IPS-18c (cell line): ENCODE measurements around the gene CFAP299.
"Not testable (repeated sequence)": the region's sequence is repeated elsewhere in the genome, so short reads cannot be mapped to it uniquely, and the experiment has no call there.

ENCODE experiments used
- H3K4me3 ChIP-seq: 2 replicates; pipeline ENCODE4 v1.7.0; 2013; ENCODE audit warnings: low read depth, mild to moderate bottlenecking, low read length, moderate library complexity; ENCODE audit not compliant: insufficient read depth
- H3K9me3 ChIP-seq: one replicate; pipeline ENCODE4 v1.6.1; 2013; ENCODE audit warnings: mild to moderate bottlenecking, low read length, moderate library complexity; ENCODE audit not compliant: control insufficient read depth, insufficient read depth

Gene CFAP299

DNA sequence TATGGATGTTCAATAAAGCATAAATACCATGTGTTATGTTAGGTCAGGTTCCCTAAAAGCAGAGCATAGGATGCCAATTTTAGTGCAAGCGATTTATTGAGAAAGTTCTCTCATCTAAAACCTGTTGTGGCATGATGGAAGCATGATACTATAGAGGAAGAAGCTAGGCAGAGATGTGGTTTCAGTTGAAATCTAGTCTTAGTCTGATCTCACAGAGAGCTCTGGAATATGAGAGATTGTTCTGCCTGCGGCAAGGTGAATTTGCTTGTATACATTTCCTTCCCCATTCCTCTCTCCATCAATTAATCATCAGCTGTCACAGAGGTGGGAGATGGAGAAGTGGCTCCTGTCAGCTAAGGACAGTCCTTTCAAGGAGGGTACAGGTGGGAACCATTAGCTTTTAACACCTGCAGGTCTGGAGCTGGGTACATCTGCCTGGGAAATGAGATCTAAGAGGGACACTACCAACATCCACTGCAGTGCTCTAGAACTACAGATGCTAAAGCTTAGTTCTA, 252.4 kb downstream of the CFAP299 start:
- Histone ChIP-seq H3K9me3 (no peaks in the 10 kb centered on the region), H3K4me3 (no peak overlapping the region)

DNA sequence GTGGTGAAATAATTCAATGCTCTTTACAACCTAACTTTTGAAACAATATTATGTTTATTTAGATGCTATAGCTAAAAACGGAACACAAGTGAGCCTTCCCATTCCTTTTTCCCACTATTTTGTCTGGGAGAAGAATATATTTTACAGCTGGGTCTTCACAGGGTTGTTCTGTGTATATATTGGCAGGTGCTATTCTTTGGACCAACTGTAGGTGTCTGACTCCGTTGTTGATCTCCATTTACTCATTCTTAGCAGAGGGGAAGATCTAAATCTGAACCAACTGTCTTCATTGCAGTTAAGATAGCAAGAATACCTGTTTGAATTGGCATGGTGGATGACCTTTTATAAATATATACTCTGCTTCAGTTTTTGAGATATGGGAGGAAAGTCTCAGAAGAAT, 257.4 kb downstream of the CFAP299 start:
- no peaks in the 10 kb centered on the region for H3K9me3 ChIP-seq
- H3K4me3 ChIP-seq: no peak overlapping the region

- no peaks in the 10 kb centered on the region for H3K9me3 ChIP-seq
Measured at GRCh38 chr4:80594701-80595100, 259.2 kb downstream of the CFAP299 start.

GRCh38 chr4:80608281-80608980, 272.9 kb downstream of the CFAP299 start:
- no peak overlapping the region for H3K4me3 ChIP-seq
- no peaks in the 10 kb centered on the region for H3K9me3 ChIP-seq

More at GRCh38 chr4:80594701-80595100, 259.2 kb downstream of the CFAP299 start:
- H3K4me3 ChIP-seq: no peak overlapping the region

- H3K4me3 ChIP-seq: no peak overlapping the region
Measured at GRCh38 chr4:80610199-80610598, 274.7 kb downstream of the CFAP299 start.

DNA sequence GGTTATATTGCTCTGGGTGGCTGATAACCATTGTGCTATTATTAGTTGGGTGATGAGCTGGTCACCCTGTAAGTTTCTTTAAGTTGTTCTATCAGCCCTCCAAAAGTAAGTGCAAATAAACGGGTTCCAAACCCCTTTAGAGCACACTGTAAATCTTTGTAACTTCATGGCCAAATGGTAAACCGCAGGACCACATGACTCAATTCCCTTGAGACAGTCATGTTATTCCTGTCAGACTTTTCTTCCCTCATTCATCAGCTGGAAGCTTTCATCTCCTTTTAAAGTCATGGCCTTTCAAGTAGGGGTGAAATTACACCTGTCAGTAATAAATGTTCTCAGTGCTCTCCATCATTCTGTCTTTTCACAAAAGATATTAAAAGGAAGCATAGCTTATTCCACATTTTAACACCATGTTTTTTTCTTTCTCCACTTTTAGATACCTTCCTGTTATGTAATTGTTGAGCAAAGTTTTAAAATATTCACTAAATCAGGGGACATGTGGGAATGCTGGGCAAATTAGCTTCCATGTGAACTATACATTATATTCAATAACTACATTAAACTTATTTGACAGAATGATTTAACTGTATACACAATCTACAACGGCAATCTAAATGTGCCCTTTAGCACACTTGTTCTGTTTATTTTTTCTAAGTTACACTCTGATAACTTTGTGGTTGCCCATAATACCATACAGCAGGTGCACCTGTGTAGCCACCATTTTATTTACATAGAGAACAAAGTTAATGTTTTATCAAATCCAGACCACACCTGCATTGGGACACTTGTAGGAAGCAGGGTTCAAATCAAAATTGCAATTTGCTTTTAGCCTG, 275.5 kb downstream of the CFAP299 start:
- H3K4me3 ChIP-seq: no peak overlapping the region
- no peaks in the 10 kb centered on the region for H3K9me3 ChIP-seq

More at GRCh38 chr4:80610199-80610598, 274.7 kb downstream of the CFAP299 start:
- H3K9me3 ChIP-seq: no peaks in the 10 kb centered on the region

DNA sequence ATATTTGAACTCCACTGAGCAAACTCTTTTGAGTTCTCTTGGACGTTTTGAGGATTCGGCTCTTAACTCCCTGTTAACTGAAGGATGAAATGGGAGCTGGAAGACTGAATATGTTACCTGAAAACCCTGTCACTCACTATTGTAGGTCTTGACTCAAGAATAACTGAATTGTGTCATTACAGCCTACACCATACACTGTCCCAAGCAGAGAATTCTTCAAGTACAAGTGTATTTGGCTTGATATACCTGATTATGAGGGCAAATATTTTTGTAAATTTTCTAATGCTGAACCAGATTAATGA, 276.1 kb downstream of the CFAP299 start:
- no peak overlapping the region for H3K4me3 ChIP-seq
- no peaks in the 10 kb centered on the region for H3K9me3 ChIP-seq

- H3K4me3 ChIP-seq: no peak overlapping the region
Measured at GRCh38 chr4:80613470-80613869, 277.9 kb downstream of the CFAP299 start.

GRCh38 chr4:80614319-80614718, 278.8 kb downstream of the CFAP299 start:
- Histone ChIP-seq H3K9me3 (no peaks in the 10 kb centered on the region), H3K4me3 (no peak overlapping the region)

More at GRCh38 chr4:80613470-80613869, 277.9 kb downstream of the CFAP299 start:
- no peaks in the 10 kb centered on the region for H3K9me3 ChIP-seq

DNA sequence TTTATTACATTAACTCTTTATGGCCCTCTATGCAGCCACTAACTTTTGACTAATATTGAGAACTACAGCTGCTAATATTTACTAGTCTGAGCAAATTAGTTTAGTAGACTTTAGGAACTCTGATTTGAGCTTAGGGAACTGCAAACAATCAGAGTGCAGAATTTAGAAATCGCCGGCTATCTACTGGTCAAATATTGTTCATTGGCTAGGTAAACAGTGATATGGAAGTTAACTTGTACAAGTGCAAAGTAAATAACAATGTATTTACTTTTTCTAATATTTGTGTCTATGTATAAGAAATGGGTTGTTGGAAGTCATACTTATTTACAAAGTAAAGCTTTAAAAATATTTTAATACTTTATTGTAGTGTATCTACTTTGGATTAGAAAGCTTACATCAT, 279.6 kb downstream of the CFAP299 start:
- Histone ChIP-seq H3K9me3 (no peaks in the 10 kb centered on the region), H3K4me3 (no peak overlapping the region)

DNA sequence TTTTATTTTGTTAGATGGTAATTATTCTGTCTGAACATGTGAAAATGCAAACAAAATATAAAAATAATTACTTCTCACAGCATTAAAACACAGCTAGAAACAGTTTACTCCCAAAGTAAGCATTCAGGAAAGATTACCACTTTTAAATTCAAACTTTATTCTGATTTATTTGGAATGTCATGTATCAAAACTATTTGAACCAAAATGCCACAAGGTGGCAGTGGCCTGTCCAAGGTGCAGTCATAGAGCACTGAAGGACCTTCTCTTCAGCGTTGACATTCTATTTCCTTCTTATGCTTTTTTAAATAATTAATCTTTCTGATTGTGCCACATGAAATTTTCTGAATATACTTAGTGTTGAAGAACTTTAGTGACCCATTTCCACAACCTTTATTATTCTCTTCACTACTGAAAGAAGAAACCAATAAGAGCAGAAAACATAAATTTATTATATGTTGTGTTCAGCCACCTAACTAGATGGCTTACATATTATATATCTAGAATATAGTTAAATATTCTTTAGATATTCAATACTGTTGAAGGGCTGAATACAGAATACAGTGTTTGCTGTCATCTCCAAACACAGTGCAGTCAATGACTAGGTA, 283.6 kb downstream of the CFAP299 start:
- no peak overlapping the region for H3K4me3 ChIP-seq
- no peaks in the 10 kb centered on the region for H3K9me3 ChIP-seq

DNA sequence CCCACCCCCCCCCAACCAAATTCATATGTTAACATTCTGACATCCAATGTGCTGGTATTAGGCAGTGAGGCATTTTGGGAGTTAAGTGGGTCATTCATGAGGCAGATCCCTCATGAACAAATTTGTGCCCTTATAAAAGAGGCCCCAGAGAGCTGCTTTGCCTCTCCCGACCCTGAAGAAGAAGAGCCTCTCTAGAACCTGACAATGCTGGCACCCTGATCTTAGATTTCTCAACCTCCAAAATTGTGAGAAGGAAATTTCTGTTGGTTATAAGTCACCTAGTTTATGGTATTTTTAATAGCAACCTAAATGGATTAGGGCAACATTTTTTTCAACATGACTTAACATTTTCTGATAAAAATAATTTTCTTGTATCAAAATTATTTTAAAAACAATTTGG, 296.3 kb downstream of the CFAP299 start:
- H3K9me3 ChIP-seq: no peaks in the 10 kb centered on the region
- H3K4me3 ChIP-seq: no peak overlapping the region

- no peak overlapping the region for H3K4me3 ChIP-seq
Measured at GRCh38 chr4:80637190-80637589, 301.7 kb downstream of the CFAP299 start.

GRCh38 chr4:80646061-80646460, 310.5 kb downstream of the CFAP299 start:
- no peaks in the 10 kb centered on the region for H3K9me3 ChIP-seq

More at GRCh38 chr4:80637190-80637589, 301.7 kb downstream of the CFAP299 start:
- H3K9me3 ChIP-seq: no peaks in the 10 kb centered on the region

GRCh38 chr4:80655662-80656061, 320.1 kb downstream of the CFAP299 start:
- Histone ChIP-seq H3K4me3 (no peak overlapping the region), H3K9me3 (no peaks in the 10 kb centered on the region)

More at GRCh38 chr4:80646061-80646460, 310.5 kb downstream of the CFAP299 start:
- no peak overlapping the region for H3K4me3 ChIP-seq

GRCh38 chr4:80670118-80670517, 334.6 kb downstream of the CFAP299 start:
- H3K9me3 ChIP-seq, H3K4me3 ChIP-seq: not testable (repeated sequence)

GRCh38 chr4:80678413-80678812, 342.9 kb downstream of the CFAP299 start:
- no peaks in the 10 kb centered on the region for H3K9me3 ChIP-seq
- no peak overlapping the region for H3K4me3 ChIP-seq

DNA sequence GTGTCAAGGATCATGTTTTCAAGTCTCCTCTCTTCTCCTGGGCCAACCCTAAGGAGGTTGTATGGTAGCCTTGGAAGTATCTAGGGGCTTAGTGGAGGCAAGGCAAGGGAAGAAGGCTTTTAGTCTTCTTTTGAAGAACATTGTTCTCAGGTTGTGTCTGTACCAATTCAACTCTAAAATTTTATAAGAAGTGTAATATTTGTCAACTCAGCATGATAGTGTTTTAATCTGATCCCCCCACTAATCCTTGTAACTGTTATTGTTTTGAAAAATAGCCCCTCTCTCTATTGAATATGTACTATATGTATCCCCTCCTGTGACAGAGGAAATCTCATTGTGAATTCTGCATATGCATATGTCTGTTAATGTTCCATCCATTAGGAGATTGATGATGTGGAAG, 345.4 kb downstream of the CFAP299 start:
- H3K9me3 ChIP-seq: no peaks in the 10 kb centered on the region

More for the DNA sequence above, 345.4 kb downstream of the CFAP299 start:
- H3K4me3 ChIP-seq: no peak overlapping the region
